ENCODE results near the gene SRPRB.

Gene SRPRB, protein sequence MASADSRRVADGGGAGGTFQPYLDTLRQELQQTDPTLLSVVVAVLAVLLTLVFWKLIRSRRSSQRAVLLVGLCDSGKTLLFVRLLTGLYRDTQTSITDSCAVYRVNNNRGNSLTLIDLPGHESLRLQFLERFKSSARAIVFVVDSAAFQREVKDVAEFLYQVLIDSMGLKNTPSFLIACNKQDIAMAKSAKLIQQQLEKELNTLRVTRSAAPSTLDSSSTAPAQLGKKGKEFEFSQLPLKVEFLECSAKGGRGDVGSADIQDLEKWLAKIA

DNA sequence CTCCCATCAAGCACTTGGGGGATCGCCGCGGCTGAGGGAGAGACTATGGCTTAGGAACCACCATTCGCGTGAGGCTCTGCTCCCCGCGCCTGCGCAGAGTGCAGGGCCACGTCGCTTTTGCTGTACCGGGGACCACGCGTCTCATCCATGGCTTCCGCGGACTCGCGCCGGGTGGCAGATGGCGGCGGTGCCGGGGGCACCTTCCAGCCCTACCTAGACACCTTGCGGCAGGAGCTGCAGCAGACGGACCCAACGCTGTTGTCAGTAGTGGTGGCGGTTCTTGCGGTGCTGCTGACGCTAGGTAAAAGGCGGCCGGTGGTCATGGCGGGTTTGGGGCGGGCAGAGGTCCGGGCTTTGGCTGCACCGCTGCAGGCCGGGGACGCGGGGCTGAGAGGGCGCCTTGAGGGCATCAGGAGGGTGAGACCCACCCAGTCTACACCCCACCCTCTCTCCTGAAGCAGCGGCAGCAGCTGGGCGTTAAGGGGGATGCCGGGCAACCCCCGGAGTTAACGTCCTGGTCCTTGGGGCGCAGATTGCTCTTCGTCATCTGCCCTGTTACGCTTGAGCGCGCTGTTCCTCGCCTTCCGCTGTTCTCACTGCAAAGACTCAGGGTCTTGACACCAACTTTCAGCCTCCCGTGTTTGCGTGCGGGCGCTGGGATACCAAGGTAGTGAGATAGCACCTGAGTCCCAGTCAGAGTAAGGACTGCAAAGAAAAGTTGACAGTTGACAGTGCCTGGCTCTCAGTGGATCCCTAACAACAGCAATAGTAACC lies at the start of gene SRPRB:
SRPRB (plus strand) TSS at position 114 of the 774 bp plus-strand sequence; CDS start at position 148, 34 bp downstream.
- DNase-seq (ENCODE audit: low spot score) = peak; percentile 95

DNA sequence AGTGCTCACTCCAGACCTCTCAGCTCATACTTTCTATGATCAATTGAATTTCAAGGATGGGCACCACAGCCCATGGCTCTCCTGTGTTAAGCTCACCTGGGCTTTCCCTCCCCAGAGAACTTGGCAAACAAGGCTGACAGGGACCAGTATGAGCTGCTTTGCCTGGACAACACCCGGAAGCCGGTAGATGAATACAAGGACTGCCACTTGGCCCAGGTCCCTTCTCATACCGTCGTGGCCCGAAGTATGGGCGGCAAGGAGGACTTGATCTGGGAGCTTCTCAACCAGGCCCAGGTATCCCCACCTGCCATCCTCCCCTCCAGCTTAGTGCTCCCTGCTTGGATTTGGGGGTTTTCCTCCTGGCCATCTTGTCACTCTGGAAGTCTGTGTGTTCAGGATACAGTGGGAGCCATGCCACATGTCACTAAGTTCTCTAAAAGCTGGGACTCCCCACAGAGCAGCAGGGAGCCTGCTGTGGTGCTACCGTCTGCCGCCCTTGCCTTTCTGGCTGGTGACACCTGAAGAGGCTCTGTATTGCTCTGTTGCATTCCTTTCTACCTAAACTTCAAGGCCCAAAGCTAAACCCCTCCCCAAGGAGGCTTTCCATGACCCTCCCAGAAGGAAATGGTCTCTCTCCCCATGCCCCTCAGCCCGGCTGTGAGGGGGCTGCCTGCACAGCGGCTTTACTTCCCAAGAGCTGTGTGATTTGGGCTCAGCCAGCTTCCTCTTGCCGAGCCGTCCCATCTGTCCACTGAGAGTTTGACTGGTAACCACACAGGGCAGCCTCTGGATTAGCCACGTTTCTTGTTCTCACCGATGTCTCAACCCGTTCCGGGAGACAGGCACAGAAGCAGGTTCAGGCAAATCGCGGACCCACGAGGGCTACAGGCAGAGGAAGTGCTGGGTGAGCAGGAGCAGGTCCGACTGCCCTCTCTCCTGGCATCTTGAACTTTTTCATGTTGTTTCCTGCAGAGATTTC lies 48.6 kb upstream of the SRPRB start:
- DNase-seq (ENCODE audit: low spot score) = no peak

DNA sequence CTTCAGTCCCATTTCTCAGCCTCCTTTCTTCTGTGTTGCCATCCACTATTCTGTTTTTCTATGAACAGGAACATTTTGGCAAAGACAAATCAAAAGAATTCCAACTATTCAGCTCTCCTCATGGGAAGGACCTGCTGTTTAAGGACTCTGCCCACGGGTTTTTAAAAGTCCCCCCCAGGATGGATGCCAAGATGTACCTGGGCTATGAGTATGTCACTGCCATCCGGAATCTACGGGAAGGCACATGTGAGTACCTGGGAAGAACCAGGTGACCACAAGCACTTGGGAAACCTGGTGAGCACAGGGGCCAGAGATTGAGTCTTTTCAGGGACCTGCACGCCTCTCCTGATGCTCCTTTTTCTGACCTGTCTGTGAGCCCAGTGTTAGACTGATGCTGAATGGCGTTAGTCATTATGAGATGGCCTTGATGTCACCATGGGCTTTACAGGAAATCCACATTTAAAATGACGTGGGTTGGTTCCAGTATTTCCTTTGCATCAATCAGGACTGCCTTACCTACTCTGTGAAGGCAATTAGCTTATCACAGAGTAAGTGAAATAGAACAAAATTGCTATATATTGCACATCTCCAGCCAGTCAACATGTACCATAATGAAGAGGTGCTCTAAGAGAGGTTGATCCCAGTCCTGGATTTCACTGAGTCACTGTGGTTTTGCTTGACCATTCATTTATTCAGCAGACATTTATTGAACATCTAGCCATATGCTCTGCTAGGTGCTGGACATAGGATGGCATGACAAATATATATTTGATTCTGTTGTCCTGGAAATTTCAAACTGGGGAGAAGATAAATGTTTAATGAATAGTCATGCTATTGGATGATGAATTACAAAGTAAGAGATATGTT lies 47.7 kb upstream of the SRPRB start:
- no peak for DNase-seq (ENCODE audit: low spot score)

DNA sequence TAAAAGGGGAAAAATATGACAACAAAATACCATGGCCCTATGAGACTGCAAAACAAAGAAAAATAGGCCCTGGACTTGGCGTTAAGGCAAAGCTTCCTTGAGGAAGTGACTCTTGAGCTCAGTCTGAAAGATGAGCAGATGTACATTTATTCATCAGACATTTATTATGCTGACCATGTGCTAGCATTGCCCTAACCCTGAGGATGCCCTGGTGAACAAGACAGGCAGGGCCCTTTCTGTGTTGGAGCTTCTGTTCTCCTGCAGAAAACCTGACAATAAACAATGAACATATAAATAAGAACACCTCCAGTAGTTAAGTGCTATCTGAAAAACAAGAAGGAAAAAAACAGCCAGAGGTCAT lies 47.1 kb upstream of the SRPRB start:
- DNase-seq (ENCODE audit: low spot score) = no peak

DNA sequence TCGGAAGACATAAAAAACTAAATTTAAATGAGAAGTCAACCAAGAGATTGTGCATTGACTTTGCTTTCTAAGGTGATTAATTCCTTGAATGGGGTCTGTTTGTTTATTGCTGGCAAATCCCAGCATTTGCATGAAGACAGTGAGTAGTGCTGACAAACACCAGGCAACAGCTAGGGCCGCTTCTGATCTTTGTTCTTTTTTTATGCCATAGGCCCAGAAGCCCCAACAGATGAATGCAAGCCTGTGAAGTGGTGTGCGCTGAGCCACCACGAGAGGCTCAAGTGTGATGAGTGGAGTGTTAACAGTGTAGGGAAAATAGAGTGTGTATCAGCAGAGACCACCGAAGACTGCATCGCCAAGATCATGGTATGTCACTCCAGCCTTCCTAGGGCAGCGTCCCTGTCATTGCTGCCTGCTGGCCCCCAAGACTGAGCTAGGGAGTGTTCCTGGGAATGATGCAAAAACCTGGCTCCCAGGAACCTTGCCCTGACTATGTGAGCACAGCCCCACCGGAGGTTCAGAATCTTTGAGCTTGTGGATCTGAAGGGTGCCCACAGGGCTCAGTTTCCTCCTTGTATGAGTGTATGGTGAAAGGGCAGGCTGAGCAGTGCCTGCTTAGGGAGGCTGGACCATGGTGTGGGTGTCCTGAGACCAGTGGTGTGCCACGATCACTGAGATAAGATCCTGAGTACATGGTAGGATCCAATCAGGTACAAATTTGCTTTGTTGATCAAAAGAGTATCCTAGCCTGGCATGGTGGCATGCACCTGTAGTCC lies 46.5 kb upstream of the SRPRB start:
- DNase-seq (ENCODE audit: low spot score) = no peak

DNA sequence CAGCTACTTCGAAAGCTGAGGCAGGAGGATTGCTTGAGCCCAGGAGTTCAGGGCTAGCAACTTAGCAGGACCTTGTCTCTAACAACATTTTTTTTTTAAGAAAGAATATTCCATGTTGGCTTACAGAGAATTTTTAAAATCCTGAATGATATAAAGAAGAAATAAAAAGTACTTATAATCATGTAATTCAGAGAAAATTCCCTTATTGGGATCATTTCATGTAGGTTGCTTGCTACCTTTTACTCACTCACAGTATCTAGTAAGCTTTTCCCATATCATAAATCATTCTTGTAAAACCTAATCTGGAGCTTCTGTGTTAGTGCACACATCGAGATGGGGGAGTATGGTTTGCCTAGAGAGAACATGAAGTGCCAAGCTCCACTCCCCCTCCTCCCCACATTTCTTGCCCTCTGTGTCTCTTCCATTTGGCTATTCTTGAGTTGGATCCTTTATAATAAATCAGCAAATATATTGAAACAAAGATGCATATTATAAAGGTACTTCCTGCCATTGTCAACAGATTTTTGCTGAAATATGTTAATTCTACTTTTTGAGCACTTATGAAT lies 45.8 kb upstream of the SRPRB start:
- no peak for DNase-seq (ENCODE audit: low spot score)

DNA sequence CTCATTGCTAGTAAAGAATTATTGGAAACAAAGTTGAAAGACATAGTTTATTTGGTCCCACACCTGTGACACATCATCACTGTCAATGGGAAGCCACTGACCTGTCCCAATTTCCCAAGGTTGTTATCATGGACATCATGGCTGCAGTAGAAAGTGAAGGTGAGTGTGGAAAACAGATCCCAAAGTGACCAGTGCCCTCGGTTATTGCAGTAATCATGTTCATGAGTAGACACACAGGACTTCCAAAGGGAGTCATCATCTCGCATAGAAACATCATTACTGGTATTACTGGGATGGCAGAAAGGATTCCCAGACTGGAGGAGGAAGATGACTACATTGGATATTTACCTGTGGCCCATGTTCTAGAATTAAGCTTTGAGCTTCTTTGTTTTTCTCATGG lies 44.7 kb upstream of the SRPRB start:
- DNase-seq (ENCODE audit: low spot score) = no peak

DNA sequence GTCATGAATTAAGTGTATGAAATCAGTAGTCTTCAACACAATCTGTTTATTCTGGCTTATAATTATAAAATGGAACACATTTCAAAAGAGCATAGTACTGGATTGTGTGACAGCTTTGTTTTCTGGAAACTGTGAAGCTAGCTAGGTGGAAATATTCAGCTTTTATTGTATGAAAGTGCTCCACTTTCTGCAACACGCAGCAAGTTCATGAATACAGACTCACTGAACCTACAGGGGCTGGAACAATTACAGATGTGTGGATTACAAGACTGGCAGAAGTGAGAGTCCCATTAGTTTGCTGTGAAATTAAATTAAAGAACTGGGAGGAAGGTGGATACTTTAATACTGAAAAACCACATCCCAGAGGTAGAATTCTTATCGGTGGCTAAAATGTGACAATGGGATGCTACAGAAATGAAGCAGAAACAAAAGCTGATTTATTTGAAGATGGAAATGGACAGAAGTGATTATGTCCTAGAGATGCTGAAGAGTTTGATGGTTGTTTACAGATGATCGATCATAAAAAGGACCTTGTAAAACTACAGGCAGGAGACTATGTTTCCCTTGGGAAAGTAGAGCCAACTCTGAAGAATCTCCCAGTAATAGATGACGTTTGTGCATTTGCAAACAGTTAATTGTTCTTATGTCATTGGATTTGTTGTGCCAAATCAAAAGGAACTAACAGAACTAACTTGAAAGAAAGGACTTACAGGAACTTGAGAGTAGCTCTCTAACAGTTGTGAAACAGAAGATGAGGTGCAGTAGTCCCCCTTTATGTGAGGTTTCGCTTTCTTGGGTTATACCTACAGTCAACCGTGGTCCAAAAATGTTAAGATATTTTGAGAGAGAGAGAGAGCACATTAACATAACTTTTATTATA lies 43.8 kb upstream of the SRPRB start:
- DNase-seq (ENCODE audit: low spot score) = no peak

DNA sequence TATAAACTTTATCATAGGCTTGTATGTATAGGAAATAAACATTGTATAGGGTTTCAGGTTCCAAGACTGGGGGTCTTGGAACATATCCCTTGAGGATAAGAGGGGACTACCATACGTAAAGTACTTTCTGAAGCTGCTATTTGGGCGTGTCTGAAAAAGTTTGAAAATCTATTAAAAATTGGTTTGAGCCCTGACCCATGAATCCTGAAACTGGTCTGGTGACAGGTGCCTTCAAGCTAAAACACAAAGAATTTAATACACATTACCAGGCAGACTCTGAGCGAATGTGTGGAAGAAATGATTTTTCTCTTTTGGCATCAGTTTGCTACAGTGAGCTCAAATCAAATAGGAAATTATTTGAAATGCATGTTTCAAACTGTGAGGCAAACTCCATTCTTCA lies 43.1 kb upstream of the SRPRB start:
- DNase-seq (ENCODE audit: low spot score) = no peak

DNA sequence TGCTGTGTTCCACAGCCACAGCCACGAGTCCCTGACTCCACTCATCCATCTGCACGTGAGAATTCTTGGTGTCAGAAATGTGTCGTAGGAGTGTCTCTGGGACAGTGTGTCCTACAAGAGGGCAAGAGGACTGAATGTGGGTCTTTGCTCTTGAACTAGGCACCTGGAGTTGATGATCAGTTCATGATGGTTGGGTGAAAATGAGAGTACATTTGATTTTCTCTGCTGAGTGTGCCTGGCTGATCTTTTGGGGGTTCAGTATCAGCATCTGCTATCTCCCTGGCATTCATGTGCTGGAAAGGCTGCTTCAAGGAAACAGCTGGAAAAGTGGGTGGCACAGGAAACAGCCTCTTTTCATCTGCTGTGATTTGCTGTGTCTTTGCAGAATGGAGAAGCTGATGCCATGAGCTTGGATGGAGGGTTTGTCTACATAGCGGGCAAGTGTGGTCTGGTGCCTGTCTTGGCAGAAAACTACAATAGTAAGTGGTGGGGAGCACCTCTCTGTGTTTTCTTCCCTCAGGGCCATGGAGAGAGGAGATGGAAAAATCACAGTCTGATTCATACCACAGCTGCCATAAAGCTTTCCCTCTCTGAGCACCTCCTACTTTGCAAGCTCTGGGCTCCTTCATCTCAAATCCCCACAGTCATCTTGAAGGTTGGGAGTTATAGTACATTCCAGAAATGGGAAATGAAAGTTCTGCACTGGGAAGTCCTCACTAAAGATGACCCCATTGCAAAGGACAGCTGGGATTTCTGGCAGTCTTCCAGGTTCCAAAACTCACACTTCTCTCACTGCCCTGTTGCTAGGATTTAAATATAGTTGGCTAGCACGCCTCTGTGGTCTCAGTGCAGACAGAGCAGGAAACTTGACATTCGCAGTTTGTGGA lies 41.6 kb upstream of the SRPRB start:
- no peak for DNase-seq (ENCODE audit: low spot score)

DNA sequence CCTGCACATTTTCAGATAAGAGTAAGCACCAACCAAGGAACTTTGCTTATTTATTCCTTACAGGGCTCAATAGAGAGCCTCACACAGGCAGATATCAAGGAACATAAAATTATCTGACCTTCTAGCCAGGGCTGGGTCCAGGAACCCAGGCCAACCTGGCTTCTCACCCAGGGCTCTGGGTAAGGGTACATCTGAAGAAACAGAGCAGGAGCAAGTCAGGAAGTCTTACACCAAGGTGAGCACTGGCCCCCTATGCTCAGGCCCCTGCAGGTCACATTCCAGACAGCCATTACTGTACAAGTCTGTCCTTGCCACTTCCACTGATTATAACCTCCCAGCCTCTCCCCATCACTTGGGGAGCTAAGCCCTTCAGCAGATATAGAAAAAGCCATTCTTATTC lies 40.4 kb upstream of the SRPRB start:
- no peak for DNase-seq (ENCODE audit: low spot score)

DNA sequence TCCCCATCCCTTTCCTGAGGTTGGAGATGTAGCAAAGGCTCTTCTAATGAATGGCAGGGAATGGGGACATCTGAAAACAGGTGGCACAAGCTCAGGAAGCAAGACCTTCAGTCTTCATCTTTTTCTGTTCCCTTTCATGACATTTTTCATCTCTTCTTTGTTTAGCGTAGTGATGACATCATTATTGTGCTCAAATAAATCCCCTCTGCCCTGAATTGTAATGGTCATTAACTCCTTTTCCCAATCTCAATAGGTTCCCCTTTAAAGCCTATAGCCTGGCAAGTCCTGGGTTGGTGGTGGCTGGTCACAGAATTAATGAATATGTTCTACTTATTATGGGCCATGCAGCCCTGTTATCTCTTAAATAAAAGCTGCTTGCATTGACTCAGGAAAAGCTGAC lies 38.0 kb upstream of the SRPRB start:
- DNase-seq (ENCODE audit: low spot score) = no peak

DNA sequence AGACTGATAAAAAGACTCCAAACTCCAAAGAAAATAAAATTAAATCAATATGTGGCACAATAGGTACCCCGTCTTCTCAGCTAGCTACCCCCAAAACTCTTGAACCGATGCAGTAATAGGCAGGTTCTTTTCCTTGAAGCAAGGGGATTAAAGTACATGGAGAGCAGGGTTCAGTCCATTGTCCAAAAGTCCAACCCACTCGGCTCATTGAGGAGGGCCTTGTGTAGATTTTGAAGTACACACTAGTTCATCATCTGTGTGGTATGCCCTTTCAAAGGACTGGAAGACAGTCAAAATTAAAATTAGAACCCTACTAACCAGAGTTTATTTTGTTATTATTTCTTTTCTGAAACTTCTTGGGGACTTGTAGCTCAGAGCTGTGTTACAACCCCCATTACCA lies 36.1 kb upstream of the SRPRB start:
- DNase-seq (ENCODE audit: low spot score) = no peak

DNA sequence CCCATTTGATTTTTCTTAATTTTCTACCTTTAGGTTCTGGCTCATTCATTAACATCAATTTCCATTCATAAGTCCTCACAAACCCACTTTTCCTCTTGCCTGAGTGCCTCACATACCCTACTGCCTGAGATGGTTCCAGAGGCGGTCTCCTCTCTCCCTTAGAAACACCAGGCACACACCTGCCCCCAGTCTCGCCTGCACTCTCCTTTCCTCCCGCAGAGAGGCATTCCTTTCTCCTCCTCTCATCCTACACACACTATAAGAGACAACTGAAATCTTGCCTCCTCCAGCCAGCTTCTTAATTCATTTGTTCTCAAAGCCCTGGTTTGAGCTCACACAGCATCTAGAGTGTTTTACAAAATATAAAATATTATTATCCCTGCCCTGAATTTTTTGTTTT lies 31.9 kb upstream of the SRPRB start:
- DNase-seq (ENCODE audit: low spot score) = no peak

DNA sequence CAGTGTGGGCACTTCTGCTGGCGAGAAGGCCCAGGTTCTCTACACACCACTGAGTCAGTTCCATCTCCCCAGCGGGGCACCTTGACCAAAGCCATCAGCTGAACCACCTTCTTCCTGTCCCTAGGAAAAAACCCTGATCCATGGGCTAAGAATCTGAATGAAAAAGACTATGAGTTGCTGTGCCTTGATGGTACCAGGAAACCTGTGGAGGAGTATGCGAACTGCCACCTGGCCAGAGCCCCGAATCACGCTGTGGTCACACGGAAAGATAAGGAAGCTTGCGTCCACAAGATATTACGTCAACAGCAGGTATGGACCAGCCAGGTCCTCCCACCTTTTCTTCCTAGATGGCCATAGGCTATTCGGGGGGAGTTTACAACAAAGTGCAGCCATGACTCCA lies 30.3 kb upstream of the SRPRB start:
- DNase-seq (ENCODE audit: low spot score) = no peak

DNA sequence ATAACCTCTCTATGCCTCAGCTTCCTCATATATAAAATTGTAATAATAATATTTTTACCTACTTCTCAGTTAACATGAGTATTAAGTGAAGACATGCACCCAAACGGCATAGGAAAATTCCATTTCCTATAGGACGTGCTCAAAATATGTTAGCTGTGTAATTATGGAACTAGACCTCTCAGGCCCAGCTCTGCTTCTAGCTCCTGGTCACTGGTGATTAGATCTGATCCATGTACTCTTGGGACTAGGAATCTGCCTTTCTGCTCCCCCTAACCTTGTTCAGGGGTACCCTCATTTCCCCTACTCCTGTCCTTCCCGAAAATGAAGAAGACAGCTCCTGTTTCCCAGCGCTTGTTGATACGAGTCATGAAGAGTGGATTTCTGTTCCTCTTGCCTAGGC lies 29.8 kb upstream of the SRPRB start:
- DNase-seq (ENCODE audit: low spot score) = no peak

DNA sequence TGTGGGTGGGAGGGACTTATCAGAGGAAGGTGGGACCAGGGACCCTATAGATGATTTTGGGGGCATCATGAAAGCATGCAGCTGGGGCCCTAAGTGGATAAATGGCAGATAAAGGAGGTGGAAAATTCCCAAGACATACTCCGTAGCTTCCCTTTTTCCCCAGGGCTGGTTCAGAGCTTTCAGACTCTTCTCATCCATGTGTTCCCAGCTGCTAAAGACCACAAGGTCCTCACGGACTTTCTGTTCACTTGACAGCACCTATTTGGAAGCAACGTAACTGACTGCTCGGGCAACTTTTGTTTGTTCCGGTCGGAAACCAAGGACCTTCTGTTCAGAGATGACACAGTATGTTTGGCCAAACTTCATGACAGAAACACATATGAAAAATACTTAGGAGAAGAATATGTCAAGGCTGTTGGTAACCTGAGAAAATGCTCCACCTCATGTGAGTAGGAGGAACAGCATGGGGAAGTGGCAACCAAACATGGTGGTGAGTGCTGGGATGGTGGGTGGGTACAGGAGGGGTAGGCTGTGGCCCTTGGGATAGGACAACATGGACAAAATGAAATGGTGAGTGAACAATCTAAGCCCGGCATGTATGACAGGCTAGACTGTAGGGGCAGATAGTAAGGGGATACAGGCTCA lies 28.7 kb upstream of the SRPRB start:
- DNase-seq (ENCODE audit: low spot score) = no peak
